ENCODE results near the gene KCNQ1.

DNA sequence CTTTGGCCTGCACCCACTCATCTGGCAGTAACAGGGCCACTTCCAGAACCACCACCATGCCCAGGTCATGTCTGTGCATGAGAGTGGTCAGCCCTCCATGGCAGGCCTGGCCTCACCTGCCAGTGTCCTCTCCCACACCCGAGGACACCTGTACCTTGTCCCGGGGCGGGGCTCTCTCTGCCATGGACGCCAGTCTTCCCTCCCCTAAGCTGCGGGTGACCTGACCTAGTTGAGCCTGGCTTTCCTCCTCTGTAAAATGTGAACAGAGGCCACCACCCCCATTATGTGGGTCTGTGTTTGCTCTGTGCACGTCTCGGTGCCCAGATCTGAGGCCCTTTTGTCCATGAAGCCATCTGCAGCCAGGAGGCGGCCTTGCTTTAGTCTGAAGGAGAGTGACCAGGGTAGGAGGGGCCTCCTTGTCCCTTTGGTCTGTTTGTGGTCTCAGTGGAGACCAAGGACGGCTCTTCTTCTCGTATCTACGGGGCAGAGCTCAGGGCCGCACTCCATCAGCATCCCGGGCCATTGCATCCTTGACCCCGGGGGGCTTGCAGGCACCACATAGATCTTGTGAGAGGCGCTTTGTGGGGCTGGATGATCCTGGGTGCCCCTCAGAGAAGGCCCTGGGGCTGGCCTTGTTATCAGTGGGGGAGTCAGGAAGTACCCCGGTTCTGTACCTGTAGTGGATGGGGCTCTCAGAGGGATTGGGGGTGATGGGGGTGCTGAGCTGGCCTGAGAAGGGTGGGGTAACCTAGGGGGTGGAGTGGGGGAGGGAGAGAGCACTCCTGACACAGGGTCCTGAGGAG lies 121.6 kb downstream of the KCNQ1 start:
- TF ChIP-seq, protein P1, sequence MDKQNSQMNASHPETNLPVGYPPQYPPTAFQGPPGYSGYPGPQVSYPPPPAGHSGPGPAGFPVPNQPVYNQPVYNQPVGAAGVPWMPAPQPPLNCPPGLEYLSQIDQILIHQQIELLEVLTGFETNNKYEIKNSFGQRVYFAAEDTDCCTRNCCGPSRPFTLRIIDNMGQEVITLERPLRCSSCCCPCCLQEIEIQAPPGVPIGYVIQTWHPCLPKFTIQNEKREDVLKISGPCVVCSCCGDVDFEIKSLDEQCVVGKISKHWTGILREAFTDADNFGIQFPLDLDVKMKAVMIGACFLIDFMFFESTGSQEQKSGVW (CRISPR knock-in tag; IDR thresholded peaks at IDR 0.05; ENCODE audit: borderline replicate concordance), result no peak
- TF ChIP-seq, protein P2, sequence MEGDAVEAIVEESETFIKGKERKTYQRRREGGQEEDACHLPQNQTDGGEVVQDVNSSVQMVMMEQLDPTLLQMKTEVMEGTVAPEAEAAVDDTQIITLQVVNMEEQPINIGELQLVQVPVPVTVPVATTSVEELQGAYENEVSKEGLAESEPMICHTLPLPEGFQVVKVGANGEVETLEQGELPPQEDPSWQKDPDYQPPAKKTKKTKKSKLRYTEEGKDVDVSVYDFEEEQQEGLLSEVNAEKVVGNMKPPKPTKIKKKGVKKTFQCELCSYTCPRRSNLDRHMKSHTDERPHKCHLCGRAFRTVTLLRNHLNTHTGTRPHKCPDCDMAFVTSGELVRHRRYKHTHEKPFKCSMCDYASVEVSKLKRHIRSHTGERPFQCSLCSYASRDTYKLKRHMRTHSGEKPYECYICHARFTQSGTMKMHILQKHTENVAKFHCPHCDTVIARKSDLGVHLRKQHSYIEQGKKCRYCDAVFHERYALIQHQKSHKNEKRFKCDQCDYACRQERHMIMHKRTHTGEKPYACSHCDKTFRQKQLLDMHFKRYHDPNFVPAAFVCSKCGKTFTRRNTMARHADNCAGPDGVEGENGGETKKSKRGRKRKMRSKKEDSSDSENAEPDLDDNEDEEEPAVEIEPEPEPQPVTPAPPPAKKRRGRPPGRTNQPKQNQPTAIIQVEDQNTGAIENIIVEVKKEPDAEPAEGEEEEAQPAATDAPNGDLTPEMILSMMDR (CRISPR knock-in tag; IDR thresholded peaks at IDR 0.05), result peak; percentile 29
- TF ChIP-seq RAD21 (CRISPR knock-in tag; IDR thresholded peaks at IDR 0.05) (no peak), HDAC6 (IDR thresholded peaks at IDR 0.05; ENCODE audit: low read depth, low read length) (no peak), POLR2A (IDR thresholded peaks at IDR 0.05; ENCODE audit: insufficient read depth in 1 of 2, low read depth in 2 of 2, low read length in 2 of 2) (no peak), ZC3H4 (CRISPR knock-in tag; IDR thresholded peaks at IDR 0.05; ENCODE audit: borderline replicate concordance) (no peak)

Data from HepG2 (cell line).